Right ventricle myocardium superior (tissue), 1 donor: Measurements from ENCODE around the gene RNF6. TPM values are rescaled to one million over a fixed set of nuclear protein-coding genes. Genes with fewer than 3 reads are reported as not detected.

Source experiments
- ATAC-seq: fragments of 200-7000 bp; cut with Tn5 transposase; one replicate; pipeline ENCODE4 v1.9.1; 2020; ENCODE audit warnings: mild to moderate bottlenecking; ENCODE audit not compliant: poor library complexity
- DNase-seq: peaks from one replicate; pipeline ENCODE4 v3.0.0-alpha.2; 2020
- intact Hi-C: fragments of 100-400 bp; cut with DNase I; formaldehyde crosslinking; loops from one replicate; pipeline ENCODE4 v1.11.2; 2022
- total RNA-seq: library from RNA; stranded (reverse); fragmentation: NEBNext Ultra II Directional; extraction: Animal tissue kit (Norgen Biotek cat#: 25700); gene quantifications from one replicate; pipeline ENCODE4 v1.2.1, GENCODE V29; 2021
- donor health status: DM: no; HTN: yes; CAD: no; lungs with severe emphysema.

RNF6 gene
- total RNA-seq, 1 donor from 2014 or later: 18.3 TPM

- ATAC-seq: no peak
- intact Hi-C loops: loop anchor here (5.0 kb wide), 1 partner anchor 33 kb away; no protein-coding TSS in a partner anchor
- DNase-seq: no peak
Measured at GRCh38 chr13:26229080-26229615, 7.0 kb upstream of the RNF6 start.

GRCh38 chr13:26228096-26228495 lies 6.0 kb upstream of the RNF6 start:
- intact Hi-C loops: loop anchor here (5.0 kb wide), 1 partner anchor 34 kb away; no protein-coding TSS in a partner anchor
- peak; percentile 26 for ATAC-seq
- DNase-seq: no peak

DNA sequence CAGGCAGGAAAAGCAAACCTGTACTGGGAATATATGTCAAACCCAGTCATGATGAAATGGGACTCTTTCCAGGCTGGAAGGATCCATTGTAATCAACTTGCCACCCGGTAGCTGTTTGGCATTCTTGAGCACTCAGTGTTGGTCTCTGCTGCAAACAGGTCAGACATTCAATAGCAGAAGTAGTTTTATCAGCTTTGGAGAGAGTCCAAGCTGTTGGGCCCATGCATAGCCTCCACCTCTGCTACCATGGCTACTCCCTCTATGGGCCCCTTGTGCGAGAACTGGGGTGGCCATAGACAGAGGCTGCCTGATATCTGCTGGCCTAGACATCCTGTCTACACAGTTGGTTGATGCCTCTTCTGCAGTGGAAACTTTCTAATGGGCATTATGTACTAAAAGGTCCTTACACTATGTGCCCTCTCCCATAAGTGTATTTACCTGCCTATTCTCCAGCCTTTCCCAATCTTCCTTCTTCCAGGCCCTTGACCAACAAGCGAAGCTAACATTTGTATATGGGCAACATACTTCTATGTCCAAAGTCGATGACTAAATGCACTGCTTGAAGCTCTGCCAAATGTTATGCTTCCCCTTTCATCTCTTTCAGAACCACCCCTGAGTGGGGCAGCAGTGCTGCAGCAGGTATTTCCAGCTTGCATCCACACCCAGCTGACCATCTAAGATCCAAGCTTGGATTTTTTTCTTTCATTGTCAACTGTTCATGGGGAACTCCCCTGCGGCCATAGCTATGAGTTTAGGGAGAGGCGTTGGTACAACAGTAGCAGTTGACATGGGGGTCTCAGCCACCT lies 5.3 kb upstream of the RNF6 start:
- DNase-seq (no peak), ATAC-seq (no peak)
- intact Hi-C loops: loop anchor here (5.0 kb wide), 1 partner anchor 35 kb away; no protein-coding TSS in a partner anchor

- DNase-seq (no peak), ATAC-seq (no peak)
- intact Hi-C loops: loop anchor here (5.0 kb wide), 1 partner anchor 36 kb away; no protein-coding TSS in a partner anchor
Measured at GRCh38 chr13:26225896-26226617, 3.9 kb upstream of the RNF6 start.

- ATAC-seq: peak; percentile 79
- DNase-seq: no peak
- intact Hi-C loops: no loop called here
Measured at GRCh38 chr13:26222520-26223046, 469 bp upstream of the RNF6 start.

- intact Hi-C loops: no loop called here
- DNase-seq: no peak
Measured at GRCh38 chr13:26221399-26221720, 754 bp downstream of the RNF6 start.

GRCh38 chr13:26220575-26220974 lies 1.5 kb downstream of the RNF6 start:
- intact Hi-C loops: no loop called here
- no peak for DNase-seq
- ATAC-seq: no peak

More at GRCh38 chr13:26221399-26221720, 754 bp downstream of the RNF6 start:
- ATAC-seq: peak; percentile 42

GRCh38 chr13:26219726-26220125 lies 2.4 kb downstream of the RNF6 start:
- intact Hi-C loops: no loop called here
- ATAC-seq (no peak), DNase-seq (no peak)

- intact Hi-C loops: no loop called here
- DNase-seq (no peak), ATAC-seq (no peak)
Measured at GRCh38 chr13:26216042-26216441, 6.1 kb downstream of the RNF6 start.

DNA sequence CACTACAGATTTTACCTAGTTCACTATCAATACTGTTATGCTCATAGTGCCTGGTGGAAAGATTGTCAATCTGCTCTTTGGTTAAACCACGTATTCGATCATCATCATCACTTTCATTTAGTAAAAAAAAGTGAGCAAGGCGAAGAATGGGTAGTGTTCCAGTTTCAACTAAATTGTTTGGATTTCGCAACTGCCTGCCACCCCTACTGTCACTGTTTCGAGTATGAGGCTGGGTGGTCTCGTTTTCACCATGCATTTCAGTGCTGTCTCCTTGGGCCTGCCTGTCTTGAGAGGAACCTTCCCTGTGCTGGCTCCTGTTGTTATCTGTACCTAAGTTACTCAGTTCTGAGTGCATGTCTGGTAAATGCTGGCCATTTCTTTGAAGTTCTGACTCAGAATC lies 8.1 kb downstream of the RNF6 start:
- ATAC-seq: no peak
- no peak for DNase-seq
- intact Hi-C loops: no loop called here

- ATAC-seq (no peak), DNase-seq (no peak)
- intact Hi-C loops: no loop called here
Measured at GRCh38 chr13:26213345-26213744, 8.8 kb downstream of the RNF6 start.

- intact Hi-C loops: no loop called here
- ATAC-seq: no peak
Measured at GRCh38 chr13:26208287-26208686, 13.8 kb downstream of the RNF6 start.

GRCh38 chr13:26202365-26202972 lies 19.6 kb downstream of the RNF6 start:
- DNase-seq (no peak), ATAC-seq (no peak)
- intact Hi-C loops: no loop called here

More at GRCh38 chr13:26208287-26208686, 13.8 kb downstream of the RNF6 start:
- DNase-seq: no peak

DNA sequence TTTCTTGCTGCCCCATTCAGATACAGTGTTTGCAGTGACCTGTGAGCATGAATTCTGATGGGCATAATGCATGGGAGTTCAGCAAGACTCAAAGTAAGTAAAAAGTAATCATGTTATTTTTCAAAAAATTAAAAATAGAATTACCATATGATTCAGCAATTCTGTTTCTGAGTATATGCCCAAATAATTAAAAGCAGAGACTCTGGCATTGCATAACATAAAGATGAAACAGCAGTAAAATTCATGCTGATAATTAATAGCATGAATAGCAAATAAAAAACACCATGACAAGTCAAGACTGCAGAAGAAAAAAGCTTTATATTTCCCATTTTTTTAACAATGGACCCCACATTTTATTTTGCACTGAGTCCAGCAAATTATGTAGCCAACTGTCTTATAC lies 21.3 kb downstream of the RNF6 start:
- intact Hi-C loops: no loop called here
- DNase-seq (no peak), ATAC-seq (no peak)

DNA sequence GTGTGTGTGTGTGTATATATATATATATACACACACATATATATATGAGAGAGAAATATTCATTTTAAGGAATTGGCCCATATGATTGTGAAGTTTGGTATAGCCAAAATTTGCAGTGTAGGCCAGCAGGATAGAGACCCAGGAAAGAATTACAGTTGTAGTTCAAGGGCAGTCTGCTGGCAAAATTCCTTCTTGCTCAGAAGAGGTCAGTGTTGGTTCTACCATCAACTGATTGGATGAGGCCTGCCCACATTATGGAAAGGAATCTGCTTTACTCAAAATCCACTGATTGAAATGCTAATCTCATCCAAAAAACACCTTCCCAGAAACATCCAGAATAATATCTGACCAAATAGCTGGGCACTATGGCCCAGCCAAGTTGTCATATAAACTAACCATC lies 24.0 kb downstream of the RNF6 start:
- DNase-seq (no peak), ATAC-seq (no peak)
- intact Hi-C loops: no loop called here

- DNase-seq (no peak), ATAC-seq (no peak)
- intact Hi-C loops: no loop called here
Measured at GRCh38 chr13:26197298-26197697, 24.8 kb downstream of the RNF6 start.

GRCh38 chr13:26186995-26187394 lies 35.1 kb downstream of the RNF6 start:
- no peak for DNase-seq
- intact Hi-C loops: loop anchor here (10.0 kb wide), 1 partner anchor 508 kb away; no protein-coding TSS in a partner anchor
- ATAC-seq: no peak

DNA sequence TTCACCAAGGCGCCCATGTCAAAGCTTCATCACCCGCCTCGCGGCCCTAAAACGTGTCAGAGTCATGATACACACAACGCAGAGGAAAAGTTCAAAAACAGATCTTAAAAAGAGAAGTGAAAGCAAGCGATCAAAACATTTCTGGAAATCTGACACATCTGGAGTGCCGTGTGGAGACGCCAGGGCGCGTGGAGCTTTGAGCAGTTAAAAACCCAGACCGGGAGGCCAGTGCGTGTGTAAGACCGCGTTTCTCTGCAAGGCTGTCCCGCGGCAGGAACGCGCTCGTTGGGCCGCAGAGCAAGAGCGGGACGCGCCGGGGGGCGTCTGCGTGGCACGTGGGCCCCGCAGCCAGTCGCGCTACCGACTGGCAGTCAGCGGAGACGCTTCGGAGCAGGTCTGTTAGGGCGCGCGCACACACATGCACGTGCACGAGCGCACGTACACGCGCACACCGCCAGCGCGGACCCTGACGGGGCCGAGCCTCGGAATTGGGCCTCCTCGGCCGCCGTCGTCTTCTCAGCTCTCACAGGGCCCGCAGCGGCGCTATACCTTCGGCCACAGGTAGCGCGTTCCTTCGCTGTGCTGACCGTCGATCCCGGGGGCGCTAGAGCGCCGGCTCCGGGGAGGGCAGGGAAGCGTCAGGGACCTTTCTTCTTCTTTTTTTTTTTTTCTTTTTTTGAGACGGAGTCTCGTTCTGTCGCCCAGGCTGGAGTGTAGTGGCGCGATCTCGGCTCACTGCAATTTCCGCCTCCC lies 35.8 kb downstream of the RNF6 start:
- intact Hi-C loops: loop anchor here (10.0 kb wide), 1 partner anchor 509 kb away; no protein-coding TSS in a partner anchor
- ATAC-seq (peak; percentile 96), DNase-seq (peak; percentile 92)
